ENCODE data around the gene C19orf81.
"Not testable (repeated sequence)": the region's sequence is repeated elsewhere in the genome, so short reads cannot be mapped to it uniquely, and the experiment has no call there.

Gene C19orf81

DNA sequence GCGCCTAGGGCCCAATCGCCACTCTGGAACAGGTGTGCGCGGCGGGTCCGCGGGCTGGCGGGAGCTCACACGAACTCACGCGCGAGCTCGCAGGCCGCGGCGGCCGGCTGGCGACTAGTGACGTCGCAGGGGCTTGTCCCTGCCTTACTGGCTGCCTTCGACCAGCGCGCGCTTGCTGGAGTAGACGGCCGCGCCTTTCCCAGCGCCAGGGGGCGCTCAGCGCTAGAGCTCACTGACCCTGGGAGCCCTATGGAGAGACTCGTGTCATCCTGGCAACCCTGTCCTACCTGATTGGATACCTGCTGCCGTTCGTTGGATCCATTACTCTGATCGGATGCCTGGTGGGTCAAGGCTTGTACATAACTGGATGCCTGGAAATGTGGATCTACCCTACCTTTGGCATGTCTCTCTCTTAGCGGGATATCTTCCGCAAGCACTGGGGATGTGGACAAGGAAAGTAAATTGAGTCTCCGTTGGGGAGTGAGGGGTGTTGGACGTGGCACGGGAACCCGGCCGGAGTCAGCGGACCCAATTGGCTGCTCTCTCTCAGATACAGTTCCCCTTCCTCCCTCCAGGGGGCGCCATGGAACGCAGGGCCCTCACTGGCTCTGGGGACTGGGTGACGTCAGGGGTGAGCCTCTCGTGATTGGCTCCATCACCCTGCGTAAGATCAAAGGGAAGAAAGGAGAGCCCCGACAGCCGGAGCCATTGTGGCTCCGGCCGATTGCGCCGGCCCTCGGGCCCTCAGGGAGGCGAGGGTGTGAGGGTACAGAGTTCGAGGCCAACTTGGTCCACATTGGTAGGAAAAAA, 44.8 kb upstream of the C19orf81 start:
- peak; percentile 8 for DNase-seq (ENCODE audit: low read depth)
- TF ChIP-seq CTCF (IDR thresholded peaks at IDR 0.05; ENCODE audit: low read depth, low read length): peak; percentile 7
- H3K4me3 ChIP-seq (ENCODE audit: low read depth, low read length): not testable (repeated sequence)

DNA sequence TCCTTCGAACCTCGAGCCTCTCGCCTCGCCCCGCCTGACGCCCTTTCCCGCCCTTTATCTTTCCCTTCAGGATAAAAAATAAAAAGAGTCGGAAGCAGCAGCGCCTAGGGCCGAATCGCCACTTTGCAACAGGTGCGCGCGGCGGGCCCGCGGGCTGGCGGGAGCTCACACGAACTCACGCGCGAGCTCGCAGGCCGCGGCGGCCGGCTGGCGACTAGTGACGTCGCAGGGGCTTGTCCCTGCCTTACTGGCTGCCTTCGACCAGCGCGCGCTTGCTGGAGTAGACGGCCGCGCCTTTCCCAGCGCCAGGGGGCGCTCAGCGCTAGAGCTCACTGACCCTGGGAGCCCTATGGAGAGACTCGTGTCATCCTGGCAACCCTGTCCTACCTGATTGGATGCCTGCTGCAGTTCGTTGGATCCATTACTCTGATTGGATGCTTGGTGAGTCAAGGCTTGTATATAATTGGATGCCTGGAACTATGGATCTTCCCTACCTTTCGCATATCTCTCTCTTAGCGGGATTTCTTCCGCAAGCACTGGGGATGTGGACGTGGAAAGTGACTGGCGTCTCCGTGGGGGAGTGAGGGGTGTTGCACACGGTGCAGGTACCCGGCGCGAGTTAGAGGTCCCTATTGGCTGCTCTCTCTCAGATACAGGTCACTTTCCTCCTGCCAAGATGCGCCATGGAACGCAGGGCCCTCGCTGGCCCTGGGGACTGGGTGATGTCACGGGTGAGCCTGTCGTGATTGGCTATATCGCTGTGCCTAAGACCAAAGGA, 43.0 kb upstream of the C19orf81 start:
- not testable (repeated sequence) for DNase-seq (ENCODE audit: low read depth); H3K4me3 ChIP-seq (ENCODE audit: low read depth, low read length)

GRCh38 chr19:50607388-50607787, 41.9 kb upstream of the C19orf81 start:
- H3K4me3 ChIP-seq (ENCODE audit: low read depth, low read length): no peak overlapping the region
- TF ChIP-seq POLR2A (IDR thresholded peaks at IDR 0.05; ENCODE audit: extremely low read depth, insufficient read length) (no peak), MAX (IDR thresholded peaks at IDR 0.05; ENCODE audit: low read depth, low read length) (no peak)

GRCh38 chr19:50607874-50608785, 41.1 kb upstream of the C19orf81 start:
- DNase-seq (ENCODE audit: low read depth): peak; percentile 88
- no peak overlapping the region for H3K4me3 ChIP-seq (ENCODE audit: low read depth, low read length)
- no peak for TF ChIP-seq POLR2A (IDR thresholded peaks at IDR 0.05; ENCODE audit: extremely low read depth, insufficient read length)
- TF ChIP-seq MAX (IDR thresholded peaks at IDR 0.05; ENCODE audit: low read depth, low read length): peak; percentile 38; the same call in 1 of the 2 replicates
- TF ChIP-seq MYC (IDR thresholded peaks at IDR 0.05; ENCODE audit: low read depth, low read length): peak; percentile 43; the same call in 1 of the 2 replicates
- peak; percentile 55 for TF ChIP-seq CTCF (IDR thresholded peaks at IDR 0.05; ENCODE audit: low read depth, low read length)

More at GRCh38 chr19:50607388-50607787, 41.9 kb upstream of the C19orf81 start:
- DNase-seq (ENCODE audit: low read depth): no peak

DNA sequence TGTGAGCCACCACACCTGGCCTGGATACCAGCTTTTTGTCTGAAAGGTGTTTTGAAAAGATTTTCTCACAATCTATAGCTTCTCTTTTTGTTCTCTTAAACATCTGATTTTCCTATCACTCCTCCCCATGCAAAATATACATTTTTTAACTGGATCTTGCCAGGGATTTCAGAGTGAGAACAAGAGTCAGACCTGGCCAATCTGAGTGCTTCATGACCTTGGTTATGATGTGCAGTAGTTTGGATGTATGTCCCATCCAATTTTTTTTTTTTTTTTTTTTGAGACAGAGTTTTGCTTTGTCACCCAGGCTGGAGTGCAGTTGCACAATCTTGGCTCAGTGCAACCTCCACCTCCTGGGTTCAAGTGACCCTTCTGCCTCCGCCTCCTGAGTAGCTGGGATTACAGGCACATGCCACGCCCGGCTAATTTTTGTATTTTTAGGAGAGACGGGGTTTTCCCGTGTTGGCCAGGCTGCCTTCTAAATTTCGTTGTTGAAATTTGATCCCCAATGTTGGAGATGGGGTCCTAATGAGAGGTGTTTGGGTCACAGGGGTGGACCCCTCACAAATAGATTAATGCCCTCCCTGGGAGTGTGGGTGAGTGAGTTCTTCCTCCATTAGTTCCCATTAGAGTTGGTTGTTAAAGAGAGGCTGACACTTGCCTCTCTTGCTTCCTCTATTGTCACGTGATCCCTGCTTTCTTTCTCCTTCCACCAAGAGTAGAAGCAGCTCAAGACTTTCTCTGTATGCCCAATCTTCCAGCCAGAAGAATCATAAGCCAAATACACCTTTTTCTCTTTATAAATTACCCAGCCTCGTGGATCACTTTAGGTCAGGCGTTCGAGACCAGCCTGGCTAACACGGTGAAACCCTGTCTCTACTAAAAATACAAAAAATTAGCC, 36.5 kb upstream of the C19orf81 start:
- not testable (repeated sequence) for DNase-seq (ENCODE audit: low read depth); H3K4me3 ChIP-seq (ENCODE audit: low read depth, low read length)

- not testable (repeated sequence) for DNase-seq (ENCODE audit: low read depth); H3K4me3 ChIP-seq (ENCODE audit: low read depth, low read length)
These were observed 30.9 kb upstream of the C19orf81 start for GRCh38 chr19:50618379-50618778.

- not testable (repeated sequence) for DNase-seq (ENCODE audit: low read depth)
These were observed 30.1 kb upstream of the C19orf81 start for GRCh38 chr19:50619184-50619583.

DNA sequence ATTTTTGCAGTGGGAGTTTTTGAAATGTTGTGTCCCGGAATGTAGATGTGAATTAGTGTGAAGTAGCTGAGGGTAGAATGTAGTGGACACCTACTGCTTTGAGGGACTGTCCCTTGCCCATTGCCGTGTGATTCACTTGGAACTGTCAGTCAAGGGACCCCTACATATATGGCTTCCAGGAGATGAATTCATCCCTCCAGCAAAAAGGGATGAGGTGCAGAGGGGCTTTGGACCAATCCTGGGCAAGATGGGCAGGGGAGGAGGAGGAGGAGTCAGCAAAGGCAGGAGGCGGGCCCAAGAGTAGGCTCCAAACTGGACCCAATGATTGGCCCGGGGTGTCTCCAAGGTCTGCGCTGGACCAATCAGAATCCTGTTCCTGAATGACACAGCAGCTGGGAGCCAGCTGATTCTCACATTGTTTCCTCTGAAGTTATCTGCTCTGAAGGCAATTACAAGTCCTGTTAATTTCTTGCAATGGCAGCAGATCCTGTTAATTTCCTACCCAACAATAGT, 28.8 kb upstream of the C19orf81 start:
- H3K4me3 ChIP-seq (ENCODE audit: low read depth, low read length); DNase-seq (ENCODE audit: low read depth): not testable (repeated sequence)

More at GRCh38 chr19:50619184-50619583, 30.1 kb upstream of the C19orf81 start:
- not testable (repeated sequence) for H3K4me3 ChIP-seq (ENCODE audit: low read depth, low read length)

Data from NB4 (cell line).